HG03571 (cell line): ENCODE results near the gene C1QTNF9.
"Not testable (repeated sequence)": the region's sequence is repeated elsewhere in the genome, so short reads cannot be mapped to it uniquely, and the experiment has no call there.

ENCODE experiments used
- ATAC-seq: cut with Tn5 transposase; IDR thresholded peaks from one replicate; pipeline ENCODE4 v1.9.1; 2021; ENCODE audit not compliant: unreplicated experiment

C1QTNF9 gene

DNA sequence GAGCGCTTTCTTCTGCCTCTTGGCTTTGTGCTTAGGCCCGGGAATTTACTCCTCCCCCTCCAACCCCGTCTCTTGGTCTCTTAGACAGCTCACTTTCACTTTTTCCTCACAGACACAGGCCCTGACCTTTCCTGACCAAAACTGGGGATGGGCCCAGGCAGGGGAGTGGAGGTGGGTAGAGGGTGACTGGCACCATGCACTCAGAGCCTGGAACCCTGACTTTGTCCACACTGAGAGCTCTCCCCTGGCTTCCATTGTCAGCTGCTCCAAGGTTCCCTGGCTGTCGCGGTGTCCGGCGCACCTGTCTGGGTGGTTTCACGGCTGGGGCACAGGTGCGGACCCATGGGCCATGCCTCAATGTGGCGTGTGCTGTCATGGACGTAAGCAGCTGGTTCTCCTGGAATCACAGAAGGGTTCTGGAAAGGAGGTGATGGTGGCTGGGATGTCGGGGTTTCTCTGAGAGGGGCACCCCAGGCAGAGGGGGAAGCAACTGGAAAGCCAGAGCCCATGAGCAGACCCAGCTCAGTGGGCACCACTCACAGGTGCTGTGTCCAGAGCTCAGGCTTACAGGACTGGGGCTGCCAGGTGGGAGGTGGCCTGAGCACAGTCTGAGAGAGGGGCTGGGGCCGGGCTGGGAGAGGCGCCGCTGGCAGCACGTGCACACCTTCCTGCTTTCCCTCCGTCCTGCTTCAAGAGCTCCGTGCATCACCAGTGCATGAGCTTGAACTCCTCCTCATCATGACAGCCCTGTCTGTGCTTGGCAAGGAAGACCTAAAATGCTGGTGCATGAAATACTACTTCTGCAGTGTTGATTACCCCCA lies 28.0 kb upstream of the C1QTNF9 start:
- no peak for ATAC-seq

- ATAC-seq, result no peak
Observed at GRCh38 chr13:24282256-24282655, 27.1 kb upstream of the C1QTNF9 start.

GRCh38 chr13:24284889-24285565 lies 24.4 kb upstream of the C1QTNF9 start:
- ATAC-seq, result no peak

DNA sequence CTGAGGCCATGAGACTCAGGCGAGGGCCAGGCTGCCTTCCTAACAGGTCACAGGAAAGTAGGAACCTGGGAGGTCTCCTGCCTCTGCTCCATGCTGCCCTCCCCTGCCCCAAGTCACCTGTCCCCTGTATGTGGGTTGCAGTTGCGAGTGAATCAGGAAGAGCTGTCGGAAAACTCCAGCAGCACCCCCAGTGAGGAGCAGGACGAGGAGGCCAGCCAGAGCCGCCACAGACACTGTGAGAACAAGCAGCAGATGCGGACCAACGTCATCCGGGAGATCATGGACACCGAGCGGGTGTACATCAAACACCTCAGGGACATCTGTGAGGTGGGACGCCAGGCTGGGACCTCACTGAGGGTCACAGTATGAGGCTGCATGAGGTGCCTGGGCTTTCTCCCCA lies 22.8 kb upstream of the C1QTNF9 start:
- no peak for ATAC-seq

- ATAC-seq, result no peak
Observed at GRCh38 chr13:24287748-24288287, 21.6 kb upstream of the C1QTNF9 start.

DNA sequence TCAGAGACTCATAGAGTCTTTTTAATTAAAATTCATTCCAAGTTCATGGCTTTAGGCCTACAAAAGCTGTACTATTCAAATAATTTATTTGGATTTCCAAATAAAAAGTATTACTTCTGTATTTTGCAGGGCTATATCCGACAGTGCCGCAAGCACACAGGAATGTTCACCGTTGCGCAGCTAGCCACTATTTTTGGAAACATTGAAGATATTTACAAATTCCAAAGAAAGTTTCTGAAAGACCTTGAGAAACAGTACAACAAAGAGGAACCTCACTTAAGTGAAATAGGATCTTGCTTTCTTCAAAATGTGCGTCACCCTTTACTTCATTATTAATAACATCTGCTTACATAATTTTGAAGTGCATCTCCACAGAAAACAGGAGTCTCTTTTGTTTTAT lies 20.5 kb upstream of the C1QTNF9 start:
- ATAC-seq, result no peak

GRCh38 chr13:24290280-24290932 lies 19.0 kb upstream of the C1QTNF9 start:
- ATAC-seq, result no peak

DNA sequence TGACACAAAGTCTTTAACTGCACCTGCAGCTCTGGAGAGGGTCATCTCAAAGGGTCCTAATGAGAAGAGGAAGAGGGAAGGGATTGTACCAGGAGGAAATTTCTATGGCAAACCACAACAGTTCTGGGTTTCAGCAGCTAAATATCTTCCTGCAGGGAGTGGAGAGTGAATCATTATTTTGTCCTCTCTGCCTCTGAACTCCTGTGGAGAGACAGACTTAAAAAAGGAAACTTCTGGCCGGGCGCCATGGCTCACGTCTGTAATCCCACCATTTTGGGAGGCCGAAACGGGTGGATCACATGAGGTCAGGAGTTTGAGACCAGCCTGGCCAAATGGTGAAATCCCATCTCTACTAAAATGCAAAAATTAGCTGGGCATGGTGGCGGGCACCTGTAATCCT lies 16.9 kb upstream of the C1QTNF9 start:
- ATAC-seq, result no peak

DNA sequence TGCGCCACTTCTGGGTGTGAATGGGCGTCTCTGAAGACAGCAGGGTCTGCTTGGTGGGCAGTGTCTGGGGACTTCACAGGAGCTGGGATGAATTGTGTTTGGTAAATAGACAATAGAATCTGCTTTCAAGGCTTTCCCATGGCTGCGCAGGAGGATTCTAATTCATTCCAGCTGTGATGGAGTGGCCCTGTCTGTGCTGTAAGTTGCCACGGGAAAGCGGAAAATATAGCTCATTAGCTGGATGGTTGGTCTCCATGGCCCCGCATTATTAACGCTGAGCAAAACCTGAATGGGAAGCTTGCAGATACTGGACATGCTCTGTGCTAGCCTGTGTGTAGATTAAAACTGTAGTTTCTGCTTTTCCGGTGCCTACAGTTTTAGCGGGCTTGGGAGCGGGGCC lies 15.6 kb upstream of the C1QTNF9 start:
- ATAC-seq, result no peak

DNA sequence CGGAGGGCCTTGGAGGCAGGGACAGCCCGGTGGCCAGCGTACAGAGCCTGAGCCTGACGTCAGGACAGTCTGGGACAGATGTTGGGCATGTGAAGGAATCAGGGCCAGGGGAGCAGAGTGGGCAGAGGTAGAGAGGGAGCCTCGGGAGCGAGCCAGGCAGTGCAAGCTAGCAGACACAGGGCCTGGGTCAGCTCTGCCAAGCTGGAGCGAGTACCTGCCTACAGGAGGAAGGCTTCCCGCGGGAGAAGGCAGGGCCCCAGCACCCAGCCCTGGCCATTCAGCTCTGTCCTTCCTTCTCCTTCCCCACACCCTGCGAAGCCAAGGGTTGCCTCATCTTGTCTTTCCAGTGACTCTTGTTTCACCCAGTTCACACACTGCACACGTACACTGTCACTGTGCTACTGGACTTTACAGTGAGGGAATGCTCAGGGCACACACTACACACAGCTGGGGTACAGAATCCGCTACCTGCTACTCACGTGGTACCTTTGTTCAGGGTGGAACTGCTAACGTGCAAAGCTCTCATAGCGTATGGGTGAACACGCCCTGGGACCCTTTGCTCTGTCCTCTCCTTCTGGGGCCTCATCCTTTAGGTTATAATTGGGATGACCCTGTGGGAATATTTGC lies 9.8 kb upstream of the C1QTNF9 start:
- ATAC-seq, result no peak

- ATAC-seq, result no peak
Observed at GRCh38 chr13:24301434-24301833, 7.9 kb upstream of the C1QTNF9 start.

DNA sequence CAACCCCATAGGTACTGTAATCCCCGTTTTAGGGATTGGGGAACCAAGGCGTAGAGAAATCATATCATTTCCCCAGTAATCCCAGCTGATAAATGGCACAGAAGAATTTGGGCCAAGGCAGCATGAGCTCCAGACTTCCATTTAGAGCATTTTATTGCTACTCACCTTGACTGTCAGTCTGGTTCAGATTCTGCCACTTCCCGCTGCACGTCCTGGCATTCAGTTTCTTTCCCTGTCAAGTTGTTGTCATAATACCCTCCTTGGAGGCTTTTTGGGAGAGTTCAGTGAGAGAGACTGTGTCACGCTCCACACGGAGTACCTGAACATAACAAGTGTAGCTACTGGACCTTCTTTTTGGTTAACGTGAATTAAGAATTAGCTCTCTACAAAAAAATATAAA lies 7.5 kb upstream of the C1QTNF9 start:
- ATAC-seq, result no peak

- no peak for ATAC-seq
Observed at GRCh38 chr13:24304620-24305019, 4.8 kb upstream of the C1QTNF9 start.

- ATAC-seq, result no peak
Observed at GRCh38 chr13:24306632-24307031, 2.7 kb upstream of the C1QTNF9 start.

DNA sequence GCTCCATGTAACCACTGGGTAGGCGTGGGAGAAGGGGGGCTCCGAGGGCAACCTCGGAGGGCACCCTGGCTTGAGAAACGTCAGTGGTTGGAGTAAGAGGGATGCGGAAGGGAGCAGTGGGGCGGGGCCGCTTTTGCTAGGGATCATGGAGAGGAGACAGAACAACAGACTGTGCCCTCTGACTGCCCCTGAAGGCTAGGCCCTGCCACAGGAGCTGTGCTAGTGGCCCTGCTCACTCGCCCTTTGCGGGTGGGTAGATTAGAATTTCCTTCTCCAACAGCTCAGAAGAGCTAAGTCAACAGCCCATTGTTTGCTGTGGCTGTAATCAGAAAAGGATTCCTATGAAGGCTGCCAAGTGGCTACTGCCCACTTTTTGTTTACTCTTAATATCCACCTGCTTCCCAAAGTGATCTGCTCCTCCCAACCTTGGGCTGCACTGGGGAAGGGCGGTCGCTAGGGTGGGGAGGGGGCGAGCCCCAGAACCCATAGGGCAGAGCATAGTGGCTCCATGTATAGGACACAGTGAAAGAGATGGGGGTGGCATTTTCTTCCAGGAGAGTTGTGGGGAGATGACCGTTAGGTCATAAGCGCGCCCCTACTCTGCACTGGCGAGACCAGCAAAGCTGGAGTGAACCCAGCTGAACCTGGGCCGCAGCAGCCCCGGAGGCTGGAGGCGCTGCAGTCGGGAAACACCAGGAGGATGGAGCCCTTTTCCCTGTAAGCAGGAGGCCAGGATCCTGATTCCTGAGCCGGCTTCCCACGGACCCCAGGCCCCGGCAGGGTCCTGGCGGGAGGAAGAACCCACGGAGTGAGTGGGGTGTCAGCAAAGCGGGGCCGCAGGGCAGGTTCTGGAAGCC lies 1.9 kb upstream of the C1QTNF9 start:
- no peak for ATAC-seq

DNA sequence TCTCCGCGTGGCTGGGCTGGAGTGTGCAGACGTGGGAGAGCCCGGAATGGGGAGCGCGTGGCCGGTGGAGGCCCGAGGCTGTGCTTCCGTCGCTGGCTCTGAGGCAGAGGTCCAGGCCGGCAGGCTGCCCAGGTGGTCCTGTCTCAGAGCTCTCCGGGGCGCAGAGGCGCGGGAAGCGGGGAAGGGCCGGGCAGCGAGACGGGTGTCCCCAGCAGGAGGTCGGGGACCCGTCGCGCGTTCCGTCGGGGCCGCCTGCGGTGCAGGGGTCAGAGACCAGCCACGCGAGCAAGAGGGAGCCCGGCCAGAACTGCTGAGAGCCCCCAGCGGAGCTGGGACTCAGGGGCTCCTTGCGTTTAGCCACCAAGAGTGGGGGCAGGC lies 1.3 kb upstream of the C1QTNF9 start:
- ATAC-seq, result no peak

GRCh38 chr13:24308488-24309020 lies 826 bp upstream of the C1QTNF9 start:
- ATAC-seq, result no peak

- ATAC-seq, result no peak
Observed at GRCh38 chr13:24313439-24313838, 4.1 kb downstream of the C1QTNF9 start.

- not testable (repeated sequence) for ATAC-seq
Observed at GRCh38 chr13:24317835-24318234, 8.5 kb downstream of the C1QTNF9 start.

GRCh38 chr13:24318878-24319277 lies 9.5 kb downstream of the C1QTNF9 start:
- ATAC-seq, result not testable (repeated sequence)
